Vagina (tissue), 2 donors: Measurements from ENCODE around the gene LYRM9.
"Not testable (repeated sequence)": the region's sequence is repeated elsewhere in the genome, so short reads cannot be mapped to it uniquely, and the experiment has no call there.

Experiments used
- POLR2A ChIP-seq, 2 donors: fragments of 450-650 bp; IDR thresholded peaks; one replicate each; pipeline ENCODE4 v1.6.1; 2017; ENCODE audit warnings: antibody characterized with exemption in 2 of 2, mild to moderate bottlenecking in 2 of 2, moderate library complexity in 2 of 2
- POLR2AphosphoS5 ChIP-seq, 2 donors: sonication (generic); formaldehyde crosslinking; IDR thresholded peaks; one replicate each; pipeline ENCODE4 v1.9.0; 2017; ENCODE audit warnings: antibody characterized with exemption in 2 of 2, mild to moderate bottlenecking in 2 of 2, low read depth in 1 of 2; ENCODE audit not compliant: insufficient read depth in 1 of 2
- TF ChIP-seq, protein P1 (sequence below), 3 experiments: fragments of 450-650 bp in 2 of 3; fragments of 200-600 bp in 1 of 3; sonication (generic) in 1 of 3; IDR thresholded peaks; one replicate each; pipeline ENCODE4 v1.5.1; 2017 to 2019; ENCODE audit warnings: antibody characterized with exemption in 3 of 3, mild to moderate bottlenecking in 2 of 3, moderate library complexity in 2 of 3

DNA sequence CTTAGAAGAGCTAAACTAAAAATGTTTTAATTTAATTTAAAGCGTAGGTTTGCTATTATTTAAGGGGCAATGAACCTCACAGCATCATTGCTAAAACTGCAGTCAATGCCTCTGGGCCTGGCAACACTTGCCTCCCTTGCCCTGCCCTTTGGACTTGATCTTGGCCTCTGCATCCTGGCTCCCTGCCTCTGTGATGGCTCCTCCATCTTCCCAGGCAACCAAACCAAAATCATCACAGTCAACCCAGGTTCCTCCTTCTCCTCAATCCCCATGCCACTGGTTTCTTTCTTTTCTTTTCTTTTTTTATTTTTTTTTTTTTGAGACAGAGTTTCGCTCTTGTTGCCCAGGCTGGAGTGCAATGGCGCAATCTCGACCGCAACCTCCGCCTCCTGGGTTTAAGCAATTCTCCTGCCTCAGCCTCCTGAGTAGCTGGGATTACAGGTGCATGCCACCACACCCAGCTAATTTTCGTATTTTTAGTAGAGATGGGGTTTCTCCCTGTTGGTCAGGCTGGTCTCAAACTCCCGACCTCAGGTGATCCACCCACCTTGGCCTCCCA lies 6.7 kb downstream of the LYRM9 start:
- not testable (repeated sequence) for TF ChIP-seq POLR2A (IDR thresholded peaks at IDR 0.05); POLR2AphosphoS5 (IDR thresholded peaks at IDR 0.05; ENCODE audit: insufficient read depth in 1 of 2, low read depth in 1 of 2)
- TF ChIP-seq, protein P1, sequence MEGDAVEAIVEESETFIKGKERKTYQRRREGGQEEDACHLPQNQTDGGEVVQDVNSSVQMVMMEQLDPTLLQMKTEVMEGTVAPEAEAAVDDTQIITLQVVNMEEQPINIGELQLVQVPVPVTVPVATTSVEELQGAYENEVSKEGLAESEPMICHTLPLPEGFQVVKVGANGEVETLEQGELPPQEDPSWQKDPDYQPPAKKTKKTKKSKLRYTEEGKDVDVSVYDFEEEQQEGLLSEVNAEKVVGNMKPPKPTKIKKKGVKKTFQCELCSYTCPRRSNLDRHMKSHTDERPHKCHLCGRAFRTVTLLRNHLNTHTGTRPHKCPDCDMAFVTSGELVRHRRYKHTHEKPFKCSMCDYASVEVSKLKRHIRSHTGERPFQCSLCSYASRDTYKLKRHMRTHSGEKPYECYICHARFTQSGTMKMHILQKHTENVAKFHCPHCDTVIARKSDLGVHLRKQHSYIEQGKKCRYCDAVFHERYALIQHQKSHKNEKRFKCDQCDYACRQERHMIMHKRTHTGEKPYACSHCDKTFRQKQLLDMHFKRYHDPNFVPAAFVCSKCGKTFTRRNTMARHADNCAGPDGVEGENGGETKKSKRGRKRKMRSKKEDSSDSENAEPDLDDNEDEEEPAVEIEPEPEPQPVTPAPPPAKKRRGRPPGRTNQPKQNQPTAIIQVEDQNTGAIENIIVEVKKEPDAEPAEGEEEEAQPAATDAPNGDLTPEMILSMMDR (IDR thresholded peaks at IDR 0.05), result not testable (repeated sequence)
